Retinal pigment epithelial cell (primary cell): Measurements from ENCODE around the gene SRCAP.

ENCODE experiments used
- DNase-seq: peaks from one replicate; pipeline ENCODE4 v3.0.0-alpha.2; 2010; ENCODE audit warnings: low read depth
- H3K4me3 ChIP-seq: 2 replicates; pipeline ENCODE4 v1.5.1; 2011; ENCODE audit warnings: mild to moderate bottlenecking, low read length, control low read depth, moderate library complexity
- CTCF ChIP-seq: conservative IDR thresholded peaks from 2 replicates; pipeline ENCODE4 v1.5.1; 2011; ENCODE audit warnings: low read depth, low read length, control low read depth, inconsistent platforms

The SRCAP gene

GRCh38 chr16:30745082-30745481 is 46.1 kb downstream of the SRCAP start:
- no peak for DNase-seq
- no peak for TF ChIP-seq CTCF
- no peak overlapping the region for H3K4me3 ChIP-seq

GRCh38 chr16:30746638-30747175 is 47.7 kb downstream of the SRCAP start:
- TF ChIP-seq CTCF, result no peak
- DNase-seq, result no peak
- H3K4me3 ChIP-seq, result no peak overlapping the region

GRCh38 chr16:30747331-30747730 is 48.4 kb downstream of the SRCAP start:
- no peak for DNase-seq
- H3K4me3 ChIP-seq, result peak overlapping the region; percentile 75
- TF ChIP-seq CTCF, result no peak

GRCh38 chr16:30747799-30748633 is 49.0 kb downstream of the SRCAP start, which contains the start of gene PHKG2:
Gene PHKG2 (plus strand): TSS chr16:30748425. CDS start chr16:30748821, 396 bp downstream.
- DNase-seq, result peak; percentile 95
- peak within 1 kb of the TSS; percentile 75 for H3K4me3 ChIP-seq

GRCh38 chr16:30748634-30749445 is 49.9 kb downstream of the SRCAP start:
- DNase-seq, result no peak
- no peak for TF ChIP-seq CTCF
- H3K4me3 ChIP-seq, result peak overlapping the region; percentile 75

More at GRCh38 chr16:30747799-30748633, 49.0 kb downstream of the SRCAP start, which contains the start of gene PHKG2:
- no peak for TF ChIP-seq CTCF

GRCh38 chr16:30750201-30750600 is 51.2 kb downstream of the SRCAP start:
- H3K4me3 ChIP-seq, result no peak overlapping the region
- DNase-seq, result no peak
- TF ChIP-seq CTCF, result no peak
